Measurements from ENCODE around the gene NGDN. TPM values are rescaled to one million over a fixed set of nuclear protein-coding genes. Genes with fewer than 3 reads are reported as not detected.
"Not testable (repeated sequence)": the region's sequence is repeated elsewhere in the genome, so short reads cannot be mapped to it uniquely, and the experiment has no call there.

Gene NGDN
- total and polyA plus RNA-seq, 3 donors from 2014 or later: 47.5 to 57.9 (median 48.7) TPM

DNA sequence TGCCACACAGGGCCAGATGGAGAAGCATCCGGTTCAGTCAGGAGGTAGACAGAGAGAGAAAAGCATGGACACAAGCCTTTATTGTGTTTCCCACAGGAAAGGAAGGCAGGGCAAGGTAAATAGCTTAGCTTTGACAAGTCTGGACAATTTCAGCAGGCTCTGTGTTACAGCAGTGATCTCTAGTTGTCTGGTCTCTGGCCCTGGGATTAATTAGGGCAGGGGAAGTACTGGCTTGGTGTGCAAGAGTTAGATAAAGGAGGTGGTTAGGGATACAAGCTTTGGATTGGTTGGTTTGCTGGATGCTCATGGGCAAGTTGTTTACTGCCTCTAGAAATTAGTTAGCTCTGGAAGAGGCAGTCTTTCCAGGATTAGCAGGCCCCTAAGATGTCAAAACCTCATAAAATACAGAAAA, 15.1 kb upstream of the NGDN start:
- Histone ChIP-seq H3K27me3 (no peaks in the 10 kb centered on the region), H3K36me3 (ENCODE audit: low read depth, missing control alignments) (no peaks in the 10 kb centered on the region), H3K4me3 (no peak overlapping the region), H3K9me3 (no peaks in the 10 kb centered on the region), H3K4me1 (no peaks in the 10 kb centered on the region), H3K27ac (no peak overlapping the region)
- 38 to 52% methylated on average over 1 of the region's 1 CpG for WGBS, 2 donors
- no peak for DNase-seq
- intact Hi-C loops (cut with DNase I; ENCODE audit: low total_unique reads): no loop called here
- no peak for TF ChIP-seq POLR2A (IDR thresholded peaks at IDR 0.05)
- TF ChIP-seq, protein P1, sequence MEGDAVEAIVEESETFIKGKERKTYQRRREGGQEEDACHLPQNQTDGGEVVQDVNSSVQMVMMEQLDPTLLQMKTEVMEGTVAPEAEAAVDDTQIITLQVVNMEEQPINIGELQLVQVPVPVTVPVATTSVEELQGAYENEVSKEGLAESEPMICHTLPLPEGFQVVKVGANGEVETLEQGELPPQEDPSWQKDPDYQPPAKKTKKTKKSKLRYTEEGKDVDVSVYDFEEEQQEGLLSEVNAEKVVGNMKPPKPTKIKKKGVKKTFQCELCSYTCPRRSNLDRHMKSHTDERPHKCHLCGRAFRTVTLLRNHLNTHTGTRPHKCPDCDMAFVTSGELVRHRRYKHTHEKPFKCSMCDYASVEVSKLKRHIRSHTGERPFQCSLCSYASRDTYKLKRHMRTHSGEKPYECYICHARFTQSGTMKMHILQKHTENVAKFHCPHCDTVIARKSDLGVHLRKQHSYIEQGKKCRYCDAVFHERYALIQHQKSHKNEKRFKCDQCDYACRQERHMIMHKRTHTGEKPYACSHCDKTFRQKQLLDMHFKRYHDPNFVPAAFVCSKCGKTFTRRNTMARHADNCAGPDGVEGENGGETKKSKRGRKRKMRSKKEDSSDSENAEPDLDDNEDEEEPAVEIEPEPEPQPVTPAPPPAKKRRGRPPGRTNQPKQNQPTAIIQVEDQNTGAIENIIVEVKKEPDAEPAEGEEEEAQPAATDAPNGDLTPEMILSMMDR (IDR thresholded peaks at IDR 0.05): no peak

DNA sequence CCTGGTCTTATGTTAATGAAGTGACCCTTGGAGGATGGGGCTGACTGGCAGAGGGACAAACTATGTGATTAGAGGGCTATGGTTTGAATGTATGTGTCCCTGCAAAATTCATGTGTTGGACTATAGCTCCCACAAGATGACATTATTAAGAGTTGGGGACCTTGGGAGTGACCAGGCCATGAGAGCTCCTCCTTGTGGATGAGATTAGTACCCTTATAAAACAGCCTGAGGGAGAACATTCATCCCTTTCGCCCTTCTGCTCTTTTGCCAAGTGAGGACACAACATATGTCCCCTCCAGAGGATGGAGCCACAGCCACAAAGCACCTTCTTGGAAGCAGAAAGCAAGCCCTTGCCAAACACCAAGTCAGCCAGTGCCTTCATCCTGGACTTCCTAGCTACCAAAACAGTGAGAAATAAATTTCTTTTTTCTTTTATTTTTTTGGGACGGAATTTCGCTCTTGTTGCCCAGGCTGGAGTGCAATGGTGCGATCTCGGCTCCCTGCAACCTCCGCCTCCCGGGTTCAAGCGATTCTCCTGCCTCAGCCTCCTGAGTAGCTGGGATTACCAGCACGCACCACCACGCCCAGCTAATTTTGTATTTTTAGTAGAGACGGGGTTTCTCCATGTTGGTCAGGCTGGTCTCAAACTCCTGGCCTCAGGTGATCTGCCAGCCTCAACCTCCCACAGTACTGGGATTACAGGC, 12.5 kb upstream of the NGDN start:
- H3K27ac ChIP-seq; H3K27me3 ChIP-seq; H3K36me3 ChIP-seq (ENCODE audit: low read depth, missing control alignments); H3K4me1 ChIP-seq; H3K9me3 ChIP-seq; DNase-seq; H3K4me3 ChIP-seq; intact Hi-C loops (cut with DNase I; ENCODE audit: low total_unique reads): not testable (repeated sequence)
- WGBS, 2 donors: 94 to 95% methylated on average over 11 of the region's 11 CpGs

DNA sequence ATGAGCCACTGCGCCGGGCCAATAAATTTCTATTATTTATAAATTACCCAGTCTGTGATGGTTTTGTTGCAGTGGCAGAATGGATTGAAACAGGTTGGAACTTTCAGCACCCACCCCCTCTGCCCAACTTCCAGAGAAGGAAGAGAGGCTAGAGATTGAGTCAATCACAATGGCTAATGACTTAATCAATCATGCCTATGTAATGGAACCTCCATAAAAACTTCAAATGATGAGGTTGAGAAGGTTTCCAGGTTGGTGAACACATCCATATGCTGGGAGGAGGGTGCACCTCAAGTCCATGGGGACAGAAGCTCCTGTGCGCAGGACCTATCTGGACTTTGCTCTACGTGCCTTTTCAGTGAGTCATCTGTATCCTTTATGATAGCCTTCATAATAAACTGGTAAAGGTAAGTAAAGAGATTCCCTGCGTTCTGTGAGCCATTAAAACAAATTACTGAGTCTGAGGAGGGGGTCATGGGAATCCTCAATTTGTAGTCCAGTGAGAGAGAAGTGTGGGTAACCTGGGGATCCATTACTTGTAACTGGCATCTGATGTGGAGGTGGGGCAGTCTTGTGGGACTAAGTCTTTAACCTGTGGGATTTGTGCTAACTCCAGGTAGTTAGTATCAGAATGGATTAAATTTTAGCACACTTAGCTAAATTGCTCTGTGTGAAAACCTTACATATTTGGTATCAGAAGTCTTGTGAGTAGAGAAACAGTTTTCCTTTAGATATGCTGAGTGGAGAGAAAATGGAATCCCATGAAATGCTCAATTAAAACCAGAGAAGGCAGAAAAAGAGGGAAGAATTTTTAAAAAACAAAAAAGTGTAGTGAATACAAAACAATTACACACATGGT, 11.7 kb upstream of the NGDN start:
- Histone ChIP-seq H3K27me3 (no peaks in the 10 kb centered on the region), H3K4me3 (no peak overlapping the region), H3K27ac (no peak overlapping the region), H3K9me3 (no peaks in the 10 kb centered on the region), H3K36me3 (ENCODE audit: low read depth, missing control alignments) (no peaks in the 10 kb centered on the region), H3K4me1 (no peaks in the 10 kb centered on the region)
- intact Hi-C loops (cut with DNase I; ENCODE audit: low total_unique reads): no loop called here
- TF ChIP-seq, protein P1 (IDR thresholded peaks at IDR 0.05): no peak
- TF ChIP-seq POLR2A (IDR thresholded peaks at IDR 0.05): no peak
- WGBS, 2 donors: 88 to 90% methylated on average over 5 of the region's 5 CpGs
- no peak for DNase-seq

DNA sequence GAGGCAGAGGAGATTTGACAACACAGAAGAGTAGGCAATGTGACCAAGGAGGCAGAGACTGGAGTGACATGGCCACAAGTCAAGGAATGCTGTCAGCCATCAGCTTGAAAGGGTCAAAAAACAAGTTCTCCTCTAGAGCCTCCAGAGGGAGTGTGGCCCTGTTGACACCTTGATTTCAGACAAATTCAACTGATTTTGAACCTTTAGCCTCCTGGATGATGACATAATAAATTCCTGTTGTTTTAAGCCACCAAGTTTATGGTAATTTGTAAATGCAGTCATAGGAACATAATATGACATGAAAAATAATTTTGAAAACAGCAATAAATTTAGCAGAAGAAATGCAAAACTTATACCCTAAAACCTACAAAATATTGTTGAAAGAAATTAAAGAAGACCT, 8.5 kb upstream of the NGDN start:
- no peak for DNase-seq

DNA sequence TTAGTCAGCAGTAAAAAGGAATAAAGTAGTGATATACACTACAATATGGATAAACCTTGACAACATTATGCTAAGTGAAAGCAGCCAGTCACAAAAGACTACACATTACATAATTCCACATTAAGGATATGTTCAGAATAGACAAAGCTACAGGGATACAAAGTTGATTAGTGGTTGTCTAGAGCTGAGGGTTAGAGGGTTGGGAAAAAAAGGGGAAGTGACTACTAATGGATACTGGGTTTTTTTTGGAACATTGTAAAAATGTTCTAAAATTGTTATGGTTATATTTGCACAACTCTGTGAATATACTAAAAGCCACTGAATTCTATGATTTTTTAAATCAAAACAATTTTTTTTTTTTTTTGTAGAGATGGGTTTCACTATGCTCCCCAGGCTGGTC, 4.8 kb upstream of the NGDN start:
- intact Hi-C loops (cut with DNase I; ENCODE audit: low total_unique reads): no loop called here
- Histone ChIP-seq H3K4me1 (peaks cover 15% of the 10 kb centered on the region), H3K27ac (peak overlapping the region in 1 of 2 donors; percentile 3), H3K4me3 (no peak overlapping the region), H3K27me3 (no peaks in the 10 kb centered on the region), H3K36me3 (ENCODE audit: low read depth, missing control alignments) (no peaks in the 10 kb centered on the region), H3K9me3 (no peaks in the 10 kb centered on the region)
- TF ChIP-seq, protein P1 (IDR thresholded peaks at IDR 0.05): no peak
- no peak for TF ChIP-seq POLR2A (IDR thresholded peaks at IDR 0.05)
- DNase-seq: no peak

More for the DNA sequence above, 8.5 kb upstream of the NGDN start:
- H3K9me3 ChIP-seq: no peaks in the 10 kb centered on the region
- H3K4me1 ChIP-seq: no peaks in the 10 kb centered on the region
- H3K27ac ChIP-seq: no peak overlapping the region
- H3K4me3 ChIP-seq: no peak overlapping the region
- H3K36me3 ChIP-seq (ENCODE audit: low read depth, missing control alignments): no peaks in the 10 kb centered on the region
- intact Hi-C loops (cut with DNase I; ENCODE audit: low total_unique reads): no loop called here
- H3K27me3 ChIP-seq: no peaks in the 10 kb centered on the region
- TF ChIP-seq POLR2A (IDR thresholded peaks at IDR 0.05): no peak
- TF ChIP-seq, protein P1 (IDR thresholded peaks at IDR 0.05): no peak
